SJSA1 (cell line): ENCODE data around the gene EXOC4. TPM values are rescaled to one million over a fixed set of nuclear protein-coding genes. Genes with fewer than 3 reads are reported as not detected.

Experiments used
- DNase-seq, 2 experiments: peaks; one replicate each; pipeline ENCODE4 v3.0.0-alpha.2; 2015 to 2020; ENCODE audit warnings: low spot score in 2 of 2, low read depth in 1 of 2
- H3K27ac ChIP-seq: fragments of 250-450 bp; sonication (Bioruptor Pico); 2 replicates; pipeline ENCODE4 v1.5.1; 2020; ENCODE audit warnings: mild to moderate bottlenecking, moderate library complexity
- H3K27me3 ChIP-seq: fragments of 250-450 bp; sonication (Bioruptor Pico); replicated peaks from 2 replicates; pipeline ENCODE4 v1.5.1; 2020; ENCODE audit warnings: mild to moderate bottlenecking, moderate library complexity
- H3K36me3 ChIP-seq: fragments of 250-450 bp; sonication (Bioruptor Pico); 2 replicates; pipeline ENCODE4 v1.5.1; 2020; ENCODE audit warnings: mild to moderate bottlenecking
- H3K4me1 ChIP-seq: fragments of 250-450 bp; sonication (Bioruptor Pico); replicated peaks from 2 replicates; pipeline ENCODE4 v1.6.1; 2021; ENCODE audit warnings: mild to moderate bottlenecking
- H3K4me3 ChIP-seq: fragments of 250-450 bp; sonication (Bioruptor Pico); 2 replicates; pipeline ENCODE4 v1.5.1; 2020; ENCODE audit warnings: mild to moderate bottlenecking
- H3K9me3 ChIP-seq: fragments of 250-450 bp; sonication (Bioruptor Pico); replicated peaks from 2 replicates; pipeline ENCODE4 v1.5.1; 2020; ENCODE audit warnings: mild to moderate bottlenecking
- total RNA-seq: library from RNA; depleted of rRNA; stranded (reverse); fragments of >200 nt; shearing (Covaris generic); gene quantifications from 2 replicates; pipeline ENCODE4 v1.2.3, GENCODE V29; 2014

EXOC4 gene
- total RNA-seq, 1 experiment from 2014 or later: 38.5 TPM

GRCh38 chr7:133543657-133544056, 290.8 kb downstream of the EXOC4 start:
- Histone ChIP-seq H3K36me3 (no peaks in the 10 kb centered on the region), H3K4me3 (no peak overlapping the region), H3K4me1 (no peaks in the 10 kb centered on the region), H3K9me3 (no peaks in the 10 kb centered on the region), H3K27me3 (no peaks in the 10 kb centered on the region), H3K27ac (no peak overlapping the region)
- DNase-seq: no peak

DNA sequence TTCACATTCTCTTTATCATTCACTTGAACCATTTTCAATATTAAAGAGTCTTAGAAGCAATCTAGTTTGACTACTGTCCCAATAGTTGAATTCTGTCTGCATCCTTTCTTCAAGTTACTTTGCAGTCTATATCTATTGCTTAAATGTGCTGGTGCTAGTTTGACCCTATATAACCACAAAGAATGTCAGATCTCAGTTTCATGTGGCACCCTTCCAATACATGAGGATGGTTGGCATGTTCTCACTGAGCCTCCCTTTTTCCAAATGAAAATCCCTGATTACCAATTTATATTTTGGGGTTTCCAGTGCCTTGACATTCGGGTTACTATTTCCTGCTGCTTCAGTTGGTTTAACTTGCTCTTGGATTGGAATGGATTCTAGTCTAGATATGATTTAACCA, 292.7 kb downstream of the EXOC4 start:
- no peaks in the 10 kb centered on the region for H3K4me1 ChIP-seq
- no peak overlapping the region for H3K4me3 ChIP-seq
- H3K9me3 ChIP-seq: no peaks in the 10 kb centered on the region
- no peak for DNase-seq
- H3K27me3 ChIP-seq: no peaks in the 10 kb centered on the region
- H3K36me3 ChIP-seq: no peaks in the 10 kb centered on the region
- H3K27ac ChIP-seq: no peak overlapping the region

DNA sequence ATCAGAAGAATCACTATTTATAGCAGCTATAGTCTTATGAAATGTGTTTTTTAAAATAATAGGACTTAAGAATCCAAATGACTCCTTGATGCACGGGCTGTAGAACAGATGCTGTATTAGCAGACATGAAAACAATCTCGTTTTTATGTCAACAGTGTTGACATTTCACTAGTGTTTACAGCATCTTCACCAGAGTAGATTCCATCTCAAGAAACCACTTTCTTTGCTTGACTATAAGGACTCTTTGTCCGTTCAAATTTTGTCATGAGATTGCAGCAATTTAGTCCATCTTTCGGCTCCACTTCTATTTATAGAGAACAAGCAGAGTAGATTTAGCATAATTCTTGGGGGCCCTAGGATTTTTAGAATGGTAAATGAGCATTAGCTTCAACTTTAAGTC, 295.1 kb downstream of the EXOC4 start:
- Histone ChIP-seq H3K4me1 (no peaks in the 10 kb centered on the region), H3K27ac (no peak overlapping the region), H3K27me3 (no peaks in the 10 kb centered on the region), H3K9me3 (no peaks in the 10 kb centered on the region), H3K36me3 (no peaks in the 10 kb centered on the region), H3K4me3 (no peak overlapping the region)
- no peak for DNase-seq

- Histone ChIP-seq H3K4me3 (no peak overlapping the region), H3K9me3 (no peaks in the 10 kb centered on the region), H3K27ac (no peak overlapping the region), H3K27me3 (no peaks in the 10 kb centered on the region), H3K36me3 (no peaks in the 10 kb centered on the region), H3K4me1 (no peaks in the 10 kb centered on the region)
- DNase-seq: no peak
These were observed 296.8 kb downstream of the EXOC4 start for GRCh38 chr7:133549633-133550032.

- DNase-seq: no peak
- H3K36me3 ChIP-seq: no peaks in the 10 kb centered on the region
- no peaks in the 10 kb centered on the region for H3K27me3 ChIP-seq
- H3K4me3 ChIP-seq: no peak overlapping the region
- H3K27ac ChIP-seq: no peak overlapping the region
- H3K4me1 ChIP-seq: no peaks in the 10 kb centered on the region
- H3K9me3 ChIP-seq: no peaks in the 10 kb centered on the region
These were observed 297.3 kb downstream of the EXOC4 start for GRCh38 chr7:133550145-133550544.

- no peaks in the 10 kb centered on the region for H3K9me3 ChIP-seq
- no peaks in the 10 kb centered on the region for H3K27me3 ChIP-seq
- no peaks in the 10 kb centered on the region for H3K36me3 ChIP-seq
- no peaks in the 10 kb centered on the region for H3K4me1 ChIP-seq
- H3K4me3 ChIP-seq: no peak overlapping the region
- no peak for DNase-seq
- H3K27ac ChIP-seq: no peak overlapping the region
These were observed 297.9 kb downstream of the EXOC4 start for GRCh38 chr7:133550811-133551210.

- H3K9me3 ChIP-seq: no peaks in the 10 kb centered on the region
- H3K4me1 ChIP-seq: no peaks in the 10 kb centered on the region
- no peaks in the 10 kb centered on the region for H3K36me3 ChIP-seq
- H3K4me3 ChIP-seq: no peak overlapping the region
- no peak overlapping the region for H3K27ac ChIP-seq
- DNase-seq: no peak
- H3K27me3 ChIP-seq: no peaks in the 10 kb centered on the region
These were observed 298.6 kb downstream of the EXOC4 start for GRCh38 chr7:133551466-133551865.

GRCh38 chr7:133552079-133552478, 299.2 kb downstream of the EXOC4 start:
- Histone ChIP-seq H3K4me1 (no peaks in the 10 kb centered on the region), H3K36me3 (no peaks in the 10 kb centered on the region), H3K4me3 (no peak overlapping the region), H3K9me3 (no peaks in the 10 kb centered on the region), H3K27ac (no peak overlapping the region), H3K27me3 (no peaks in the 10 kb centered on the region)
- DNase-seq: no peak

GRCh38 chr7:133554330-133554729, 301.5 kb downstream of the EXOC4 start:
- Histone ChIP-seq H3K4me3 (no peak overlapping the region), H3K36me3 (no peaks in the 10 kb centered on the region), H3K27ac (no peak overlapping the region), H3K9me3 (no peaks in the 10 kb centered on the region), H3K27me3 (no peaks in the 10 kb centered on the region), H3K4me1 (no peaks in the 10 kb centered on the region)
- no peak for DNase-seq

DNA sequence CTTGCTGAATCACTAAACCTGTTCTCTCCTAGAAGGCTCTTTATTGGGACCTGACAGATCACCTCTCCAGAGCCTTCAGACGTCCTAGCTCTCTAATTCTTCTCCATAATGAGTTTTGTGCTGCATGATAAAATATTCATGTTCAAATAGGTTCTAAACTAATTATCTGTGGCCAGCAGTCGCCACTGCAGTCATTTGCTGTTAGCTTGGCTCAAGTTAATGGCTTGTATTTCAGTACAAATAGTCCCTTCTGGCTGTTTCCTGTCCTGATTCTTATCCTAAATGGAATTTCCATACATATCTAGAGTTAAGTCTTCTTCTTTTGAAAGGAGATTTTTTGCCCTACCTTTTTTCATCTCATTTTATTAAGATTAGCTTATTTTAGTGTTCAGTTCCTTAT, 303.2 kb downstream of the EXOC4 start:
- DNase-seq: no peak
- no peaks in the 10 kb centered on the region for H3K27me3 ChIP-seq
- no peaks in the 10 kb centered on the region for H3K4me1 ChIP-seq
- no peaks in the 10 kb centered on the region for H3K36me3 ChIP-seq
- no peak overlapping the region for H3K4me3 ChIP-seq
- H3K27ac ChIP-seq: no peak overlapping the region
- no peaks in the 10 kb centered on the region for H3K9me3 ChIP-seq

DNA sequence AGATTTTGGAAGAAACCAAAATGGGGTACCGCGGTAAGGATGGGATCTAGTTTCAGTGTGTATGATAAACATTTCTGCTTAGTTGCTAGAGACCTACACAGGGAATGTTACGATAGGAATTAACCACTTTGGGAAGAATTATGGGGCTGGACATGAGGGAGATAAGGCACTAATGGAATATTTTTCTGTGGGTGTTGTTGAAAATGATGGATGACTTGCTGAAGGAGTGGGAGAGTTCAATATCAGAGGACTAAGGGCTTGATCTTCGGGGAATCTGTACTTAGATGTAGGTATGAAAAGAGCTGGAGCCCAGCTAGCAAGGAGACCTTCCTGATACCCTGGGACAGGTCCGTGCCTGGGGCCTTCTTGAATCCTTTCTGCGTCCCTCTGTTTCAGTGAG, 303.7 kb downstream of the EXOC4 start:
- DNase-seq: no peak
- H3K36me3 ChIP-seq: no peaks in the 10 kb centered on the region
- no peak overlapping the region for H3K4me3 ChIP-seq
- H3K27me3 ChIP-seq: no peaks in the 10 kb centered on the region
- H3K27ac ChIP-seq: no peak overlapping the region
- no peaks in the 10 kb centered on the region for H3K4me1 ChIP-seq
- no peaks in the 10 kb centered on the region for H3K9me3 ChIP-seq

DNA sequence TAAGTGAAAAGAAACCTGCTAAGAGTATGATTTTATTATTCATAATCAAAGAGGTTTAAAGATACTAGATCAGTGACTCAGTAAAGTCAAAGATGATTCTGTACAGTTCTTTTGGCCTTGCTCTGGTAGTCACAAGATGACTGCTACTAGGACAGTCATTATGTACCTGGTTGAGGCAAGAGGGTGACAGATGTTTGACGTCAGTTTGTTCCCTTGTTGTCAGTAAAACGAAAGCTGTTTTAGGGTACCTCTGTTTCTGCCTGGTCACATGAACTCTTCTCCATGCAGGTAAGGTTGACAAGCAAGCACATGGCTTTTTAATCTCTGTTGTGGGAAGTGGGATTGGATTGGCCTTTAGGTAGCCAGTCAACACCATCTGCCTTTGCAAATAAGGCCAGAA, 308.0 kb downstream of the EXOC4 start:
- Histone ChIP-seq H3K27ac (no peak overlapping the region), H3K9me3 (no peaks in the 10 kb centered on the region), H3K36me3 (no peaks in the 10 kb centered on the region), H3K4me3 (no peak overlapping the region), H3K27me3 (no peaks in the 10 kb centered on the region), H3K4me1 (no peaks in the 10 kb centered on the region)
- DNase-seq: no peak

- Histone ChIP-seq H3K4me1 (no peaks in the 10 kb centered on the region), H3K27ac (no peak overlapping the region), H3K9me3 (no peaks in the 10 kb centered on the region), H3K36me3 (no peaks in the 10 kb centered on the region), H3K27me3 (no peaks in the 10 kb centered on the region), H3K4me3 (no peak overlapping the region)
- DNase-seq: no peak
These were observed 308.5 kb downstream of the EXOC4 start for GRCh38 chr7:133561396-133561795.

GRCh38 chr7:133562621-133563020, 309.7 kb downstream of the EXOC4 start:
- Histone ChIP-seq H3K4me1 (no peaks in the 10 kb centered on the region), H3K27ac (no peak overlapping the region), H3K4me3 (no peak overlapping the region), H3K27me3 (no peaks in the 10 kb centered on the region), H3K36me3 (no peaks in the 10 kb centered on the region), H3K9me3 (no peaks in the 10 kb centered on the region)
- DNase-seq: no peak

DNA sequence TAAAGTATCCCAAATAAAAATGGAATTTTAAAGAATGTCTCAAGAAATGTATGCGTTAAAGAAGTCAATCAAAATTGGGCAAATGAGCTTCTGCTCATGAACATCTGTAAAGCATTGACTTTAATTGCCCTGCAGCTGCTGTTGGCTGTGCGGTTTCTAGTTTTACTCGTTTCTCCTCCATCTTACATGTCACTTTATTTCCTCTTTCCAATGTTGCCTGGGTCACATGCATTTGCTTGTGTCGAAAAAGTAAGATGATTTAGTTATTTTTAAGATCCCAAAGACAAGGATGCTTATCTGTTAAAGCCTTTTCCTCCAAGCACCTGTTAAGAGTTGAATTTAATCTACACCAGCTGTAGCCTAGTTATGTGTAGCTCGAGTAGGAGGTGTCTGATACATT, 310.4 kb downstream of the EXOC4 start:
- H3K4me1 ChIP-seq: no peaks in the 10 kb centered on the region
- no peaks in the 10 kb centered on the region for H3K27me3 ChIP-seq
- H3K36me3 ChIP-seq: no peaks in the 10 kb centered on the region
- DNase-seq: no peak
- no peak overlapping the region for H3K4me3 ChIP-seq
- H3K9me3 ChIP-seq: no peaks in the 10 kb centered on the region
- no peak overlapping the region for H3K27ac ChIP-seq
